ENCODE results near the gene KDM5A.
"Not testable (repeated sequence)": the region's sequence is repeated elsewhere in the genome, so short reads cannot be mapped to it uniquely, and the experiment has no call there.

DNA sequence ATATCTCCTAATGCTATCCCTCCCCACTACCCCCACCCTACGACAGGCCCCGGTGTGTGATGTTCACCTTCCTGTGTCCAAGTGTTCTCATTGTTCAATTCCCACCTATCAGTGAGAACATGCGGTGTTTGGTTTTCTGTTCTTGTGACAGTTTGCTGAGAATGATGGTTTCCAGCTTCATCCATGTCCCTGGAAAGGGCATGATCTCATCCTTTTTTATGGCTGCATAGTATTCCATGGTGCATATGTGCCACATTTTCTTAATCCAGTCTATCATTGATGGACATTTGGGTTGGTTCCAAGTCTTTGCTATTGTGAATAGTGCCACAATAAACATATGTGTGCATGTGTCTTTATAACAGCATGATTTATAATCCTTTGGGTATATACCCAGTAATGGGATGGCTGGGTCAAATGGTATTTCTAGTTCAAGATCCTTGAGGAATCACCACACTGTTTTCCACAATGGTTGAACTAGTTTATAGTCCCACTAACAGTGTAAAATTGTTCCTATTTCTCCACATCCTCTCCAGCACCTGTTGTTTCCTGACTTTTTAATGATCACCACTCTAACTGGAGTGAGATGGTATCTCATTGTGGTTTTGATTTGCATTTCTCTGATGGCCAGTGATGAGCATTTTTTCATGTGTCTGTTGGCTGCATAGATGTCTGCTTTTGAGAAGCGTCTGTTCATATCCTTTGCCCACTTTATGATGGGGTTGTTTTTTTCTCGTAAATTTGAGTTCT is 18.2 kb downstream of the KDM5A start:
- TF ChIP-seq RAD21 (conservative IDR thresholded peaks at IDR 0.05 in 1 of 2, IDR thresholded peaks at IDR 0.05 in 1 of 2); POLR2A (IDR thresholded peaks at IDR 0.05; ENCODE audit: low read length); CTCF (IDR thresholded peaks at IDR 0.05); RARB (CRISPR knock-in tag; IDR thresholded peaks at IDR 0.05); CHD4 (IDR thresholded peaks at IDR 0.05; ENCODE audit: borderline replicate concordance); NFE2L2 (conservative IDR thresholded peaks at IDR 0.05; ENCODE audit: low read length); HEYL (CRISPR knock-in tag; IDR thresholded peaks at IDR 0.05); RFX5 (IDR thresholded peaks at IDR 0.05); FOXS1 (CRISPR knock-in tag; IDR thresholded peaks at IDR 0.05); JUN (IDR thresholded peaks at IDR 0.05); HDAC2 (IDR thresholded peaks at IDR 0.05); ZFP36 (IDR thresholded peaks at IDR 0.05; ENCODE audit: borderline replicate concordance, partially characterized antibody): not testable (repeated sequence)
- TF ChIP-seq, protein P1, sequence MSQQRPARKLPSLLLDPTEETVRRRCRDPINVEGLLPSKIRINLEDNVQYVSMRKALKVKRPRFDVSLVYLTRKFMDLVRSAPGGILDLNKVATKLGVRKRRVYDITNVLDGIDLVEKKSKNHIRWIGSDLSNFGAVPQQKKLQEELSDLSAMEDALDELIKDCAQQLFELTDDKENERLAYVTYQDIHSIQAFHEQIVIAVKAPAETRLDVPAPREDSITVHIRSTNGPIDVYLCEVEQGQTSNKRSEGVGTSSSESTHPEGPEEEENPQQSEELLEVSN (IDR thresholded peaks at IDR 0.05; ENCODE audit: borderline replicate concordance, low read depth) = not testable (repeated sequence)
- TF ChIP-seq, protein P2, sequence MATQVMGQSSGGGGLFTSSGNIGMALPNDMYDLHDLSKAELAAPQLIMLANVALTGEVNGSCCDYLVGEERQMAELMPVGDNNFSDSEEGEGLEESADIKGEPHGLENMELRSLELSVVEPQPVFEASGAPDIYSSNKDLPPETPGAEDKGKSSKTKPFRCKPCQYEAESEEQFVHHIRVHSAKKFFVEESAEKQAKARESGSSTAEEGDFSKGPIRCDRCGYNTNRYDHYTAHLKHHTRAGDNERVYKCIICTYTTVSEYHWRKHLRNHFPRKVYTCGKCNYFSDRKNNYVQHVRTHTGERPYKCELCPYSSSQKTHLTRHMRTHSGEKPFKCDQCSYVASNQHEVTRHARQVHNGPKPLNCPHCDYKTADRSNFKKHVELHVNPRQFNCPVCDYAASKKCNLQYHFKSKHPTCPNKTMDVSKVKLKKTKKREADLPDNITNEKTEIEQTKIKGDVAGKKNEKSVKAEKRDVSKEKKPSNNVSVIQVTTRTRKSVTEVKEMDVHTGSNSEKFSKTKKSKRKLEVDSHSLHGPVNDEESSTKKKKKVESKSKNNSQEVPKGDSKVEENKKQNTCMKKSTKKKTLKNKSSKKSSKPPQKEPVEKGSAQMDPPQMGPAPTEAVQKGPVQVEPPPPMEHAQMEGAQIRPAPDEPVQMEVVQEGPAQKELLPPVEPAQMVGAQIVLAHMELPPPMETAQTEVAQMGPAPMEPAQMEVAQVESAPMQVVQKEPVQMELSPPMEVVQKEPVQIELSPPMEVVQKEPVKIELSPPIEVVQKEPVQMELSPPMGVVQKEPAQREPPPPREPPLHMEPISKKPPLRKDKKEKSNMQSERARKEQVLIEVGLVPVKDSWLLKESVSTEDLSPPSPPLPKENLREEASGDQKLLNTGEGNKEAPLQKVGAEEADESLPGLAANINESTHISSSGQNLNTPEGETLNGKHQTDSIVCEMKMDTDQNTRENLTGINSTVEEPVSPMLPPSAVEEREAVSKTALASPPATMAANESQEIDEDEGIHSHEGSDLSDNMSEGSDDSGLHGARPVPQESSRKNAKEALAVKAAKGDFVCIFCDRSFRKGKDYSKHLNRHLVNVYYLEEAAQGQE (IDR thresholded peaks at IDR 0.05) = not testable (repeated sequence)
